Activated naive CD4-positive, alpha-beta T cell treated with anti-CD3 and anti-CD28 coated beads, Interleukin-2, amount 10 ng/mL, durations not matched to agents 7 days and 5 days (primary cell): ENCODE data around the gene FRMD1.

Experiments
- CTCF ChIA-PET: fragments of 350-600 bp; sonication (Branson Sonifier 250); formaldehyde crosslinking; loops from one replicate; lab custom pipeline; 2021; ENCODE audit warnings: antibody characterized with exemption; lab: Charles Lee
- DNase-seq: peaks from one replicate; pipeline ENCODE4 v3.0.0-alpha.2; 2020
- H3K27ac Mint-ChIP-seq: one replicate; pipeline ENCODE4 v1.8.0; 2021; ENCODE audit warnings: mild to moderate bottlenecking, moderate library complexity, mixed read lengths
- H3K27me3 Mint-ChIP-seq: one replicate; pipeline ENCODE4 v1.8.0; 2021; ENCODE audit warnings: mild to moderate bottlenecking, mixed read lengths
- H3K36me3 Mint-ChIP-seq: one replicate; pipeline ENCODE4 v1.8.0; 2021; ENCODE audit warnings: mixed read lengths
- H3K4me1 Mint-ChIP-seq: one replicate; pipeline ENCODE4 v1.8.0; 2021; ENCODE audit warnings: mixed read lengths
- H3K4me3 Mint-ChIP-seq: one replicate; pipeline ENCODE4 v1.8.0; 2021; ENCODE audit warnings: mild to moderate bottlenecking, moderate library complexity, mixed read lengths
- H3K9me3 Mint-ChIP-seq: one replicate; pipeline ENCODE4 v1.8.0; 2021; ENCODE audit warnings: mixed read lengths

FRMD1 gene

GRCh38 chr6:168064226-168064807 is 14.7 kb downstream of the FRMD1 start:
- Mint-ChIP-seq H3K27me3 (no peaks in the 10 kb centered on the region), H3K4me3 (no peak overlapping the region), H3K9me3 (no peaks in the 10 kb centered on the region), H3K4me1 (no peaks in the 10 kb centered on the region), H3K27ac (no peak overlapping the region), H3K36me3 (no peaks in the 10 kb centered on the region)
- CTCF ChIA-PET: no interaction called here
- DNase-seq: no peak

GRCh38 chr6:168063431-168063830 is 15.6 kb downstream of the FRMD1 start:
- H3K36me3 Mint-ChIP-seq: no peaks in the 10 kb centered on the region
- no peaks in the 10 kb centered on the region for H3K4me1 Mint-ChIP-seq
- H3K27me3 Mint-ChIP-seq: no peaks in the 10 kb centered on the region
- CTCF ChIA-PET: no interaction called here
- H3K27ac Mint-ChIP-seq: no peak overlapping the region
- H3K9me3 Mint-ChIP-seq: no peaks in the 10 kb centered on the region
- H3K4me3 Mint-ChIP-seq: no peak overlapping the region
- no peak for DNase-seq

GRCh38 chr6:168062346-168063289 is 16.4 kb downstream of the FRMD1 start:
- H3K36me3 Mint-ChIP-seq: no peaks in the 10 kb centered on the region
- H3K27me3 Mint-ChIP-seq: no peaks in the 10 kb centered on the region
- H3K27ac Mint-ChIP-seq: no peak overlapping the region
- no peak overlapping the region for H3K4me3 Mint-ChIP-seq
- H3K9me3 Mint-ChIP-seq: no peaks in the 10 kb centered on the region
- CTCF ChIA-PET: no interaction called here
- no peak for DNase-seq
- H3K4me1 Mint-ChIP-seq: no peaks in the 10 kb centered on the region

GRCh38 chr6:168061269-168062210 is 17.5 kb downstream of the FRMD1 start:
- Mint-ChIP-seq H3K4me3 (no peak overlapping the region), H3K4me1 (no peaks in the 10 kb centered on the region)

GRCh38 chr6:168060521-168060931 is 18.5 kb downstream of the FRMD1 start:
- no peaks in the 10 kb centered on the region for H3K27me3 Mint-ChIP-seq
- no peaks in the 10 kb centered on the region for H3K4me1 Mint-ChIP-seq
- no peak for DNase-seq
- H3K36me3 Mint-ChIP-seq: no peaks in the 10 kb centered on the region
- H3K27ac Mint-ChIP-seq: no peak overlapping the region
- CTCF ChIA-PET: no interaction called here
- H3K9me3 Mint-ChIP-seq: no peaks in the 10 kb centered on the region
- no peak overlapping the region for H3K4me3 Mint-ChIP-seq

More at GRCh38 chr6:168061269-168062210, 17.5 kb downstream of the FRMD1 start:
- Mint-ChIP-seq H3K27ac (no peak overlapping the region), H3K36me3 (no peaks in the 10 kb centered on the region), H3K9me3 (no peaks in the 10 kb centered on the region), H3K27me3 (no peaks in the 10 kb centered on the region)
- DNase-seq: no peak
- CTCF ChIA-PET: no interaction called here

GRCh38 chr6:168058691-168059551 is 20.1 kb downstream of the FRMD1 start:
- Mint-ChIP-seq H3K27ac (no peak overlapping the region), H3K4me1 (no peaks in the 10 kb centered on the region), H3K9me3 (no peaks in the 10 kb centered on the region), H3K4me3 (no peak overlapping the region), H3K36me3 (no peaks in the 10 kb centered on the region), H3K27me3 (no peaks in the 10 kb centered on the region)
- no peak for DNase-seq
- CTCF ChIA-PET: no interaction called here

- CTCF ChIA-PET: no interaction called here
- Mint-ChIP-seq H3K36me3 (no peaks in the 10 kb centered on the region), H3K27ac (no peak overlapping the region), H3K9me3 (no peaks in the 10 kb centered on the region), H3K27me3 (no peaks in the 10 kb centered on the region), H3K4me1 (no peaks in the 10 kb centered on the region), H3K4me3 (no peak overlapping the region)
- DNase-seq: no peak
Observed at GRCh38 chr6:168057836-168058235, 21.2 kb downstream of the FRMD1 start.

- no peak for DNase-seq
- H3K9me3 Mint-ChIP-seq: no peaks in the 10 kb centered on the region
- H3K4me1 Mint-ChIP-seq: no peaks in the 10 kb centered on the region
- H3K27me3 Mint-ChIP-seq: no peaks in the 10 kb centered on the region
- H3K27ac Mint-ChIP-seq: no peak overlapping the region
- CTCF ChIA-PET: no interaction called here
- no peak overlapping the region for H3K4me3 Mint-ChIP-seq
- H3K36me3 Mint-ChIP-seq: no peaks in the 10 kb centered on the region
Observed at GRCh38 chr6:168056892-168057527, 22.0 kb downstream of the FRMD1 start.

GRCh38 chr6:168055696-168056489 is 23.1 kb downstream of the FRMD1 start:
- CTCF ChIA-PET: no interaction called here
- no peak overlapping the region for H3K27ac Mint-ChIP-seq
- H3K9me3 Mint-ChIP-seq: no peaks in the 10 kb centered on the region
- no peak for DNase-seq
- no peaks in the 10 kb centered on the region for H3K4me1 Mint-ChIP-seq
- H3K27me3 Mint-ChIP-seq: no peaks in the 10 kb centered on the region
- H3K36me3 Mint-ChIP-seq: no peaks in the 10 kb centered on the region
- H3K4me3 Mint-ChIP-seq: no peak overlapping the region

- H3K9me3 Mint-ChIP-seq: no peaks in the 10 kb centered on the region
- H3K4me1 Mint-ChIP-seq: no peaks in the 10 kb centered on the region
- no peaks in the 10 kb centered on the region for H3K36me3 Mint-ChIP-seq
- H3K27me3 Mint-ChIP-seq: no peaks in the 10 kb centered on the region
- no peak overlapping the region for H3K27ac Mint-ChIP-seq
- CTCF ChIA-PET: no interaction called here
- no peak for DNase-seq
- H3K4me3 Mint-ChIP-seq: no peak overlapping the region
Observed at GRCh38 chr6:168054765-168055560, 24.0 kb downstream of the FRMD1 start.

GRCh38 chr6:168053957-168054471 is 25.0 kb downstream of the FRMD1 start:
- Mint-ChIP-seq H3K9me3 (no peaks in the 10 kb centered on the region), H3K4me3 (no peak overlapping the region), H3K36me3 (no peaks in the 10 kb centered on the region), H3K27me3 (no peaks in the 10 kb centered on the region), H3K4me1 (no peaks in the 10 kb centered on the region), H3K27ac (no peak overlapping the region)
- no peak for DNase-seq
- CTCF ChIA-PET: no interaction called here
